ENCODE measurements around the gene ASF1B.

- TF ChIP-seq CTCF (IDR thresholded peaks at IDR 0.05) (no peak), POLR2A (IDR thresholded peaks at IDR 0.05) (no peak)
These were observed 342 bp downstream of the ASF1B start for GRCh38 chr19:14135985-14136508.

Measured in prostate gland (tissue), 2 donors.